BJ (cell line): Measurements from ENCODE around the gene LRIG2. TPM values are rescaled to one million over a fixed set of nuclear protein-coding genes. Genes with fewer than 3 reads are reported as not detected.

Experiments
- CTCF ChIA-PET: fragments of 350-600 bp; formaldehyde crosslinking; extraction: SDS; loops from one replicate; lab custom pipeline; 2021; ENCODE audit warnings: antibody characterized with exemption, inconsistent platforms; lab: Yijun Ruan, JAX
- POLR2A ChIA-PET: fragments of 300-600 bp; sonication (Branson Sonifier 250); formaldehyde crosslinking; extraction: SDS; loops from one replicate; lab custom pipeline; 2021; ENCODE audit warnings: antibody characterized with exemption; lab: Charles Lee
- DNase-seq: peaks from one replicate; pipeline ENCODE4 v3.0.0-alpha.2; 2011; ENCODE audit warnings: low read depth
- H3K27me3 ChIP-seq: 2 replicates; pipeline ENCODE4 v1.6.0; 2011; ENCODE audit warnings: low read length; ENCODE audit not compliant: control insufficient read depth, insufficient read depth
- H3K36me3 ChIP-seq: 2 replicates; pipeline ENCODE4 v1.5.1; 2011; ENCODE audit warnings: low read length; ENCODE audit not compliant: control insufficient read depth, insufficient read depth
- H3K4me3 ChIP-seq: 2 replicates; pipeline ENCODE4 v1.5.1; 2011; ENCODE audit warnings: low read depth, mild to moderate bottlenecking, control low read depth, low read length
- CTCF ChIP-seq: IDR thresholded peaks from 2 replicates; pipeline ENCODE4 v1.5.1; 2011; ENCODE audit warnings: low read depth, mild to moderate bottlenecking, control low read depth, inconsistent platforms, low read length, moderate library complexity; ENCODE audit not compliant: insufficient read depth
- polyA plus RNA-seq: library from polyadenylated mRNA; depleted of rRNA; stranded (reverse); fragments of >200 nt; gene quantifications from 2 replicates; pipeline ENCODE4 v1.2.3, GENCODE V29; 2011

The LRIG2 gene
- polyA plus RNA-seq, 1 experiment = 5.3 TPM

GRCh38 chr1:113031171-113031933 is 41.6 kb upstream of the LRIG2 start:
- no peak for DNase-seq
- H3K36me3 ChIP-seq = no peaks in the 10 kb centered on the region
- TF ChIP-seq CTCF = no peak
- no peak overlapping the region for H3K4me3 ChIP-seq
- ChIA-PET CTCF (no interaction called here), POLR2A (no interaction called here)
- H3K27me3 ChIP-seq = no peaks in the 10 kb centered on the region

GRCh38 chr1:113035086-113035485 is 37.9 kb upstream of the LRIG2 start:
- DNase-seq = no peak
- Histone ChIP-seq H3K27me3 (no peaks in the 10 kb centered on the region), H3K36me3 (no peaks in the 10 kb centered on the region), H3K4me3 (no peak overlapping the region)
- TF ChIP-seq CTCF = no peak
- ChIA-PET CTCF (interaction anchor here (0.9 to 1.8 kb wide), 2 partner anchors 7 to 14 kb away, joined by 3 to 4 read pairs; no protein-coding TSS in a partner anchor), POLR2A (no interaction called here)

- no peaks in the 10 kb centered on the region for H3K27me3 ChIP-seq
- POLR2A ChIA-PET = no interaction called here
- no peaks in the 10 kb centered on the region for H3K36me3 ChIP-seq
- H3K4me3 ChIP-seq = no peak overlapping the region
- TF ChIP-seq CTCF = no peak
- no peak for DNase-seq
- CTCF ChIA-PET = interaction anchor here (0.6 kb wide), 1 partner anchor 319 kb away, joined by 3 read pairs; no protein-coding TSS in a partner anchor
Observed at GRCh38 chr1:113036639-113037321, 36.2 kb upstream of the LRIG2 start.

GRCh38 chr1:113040041-113040440 is 33.0 kb upstream of the LRIG2 start:
- no peak for TF ChIP-seq CTCF
- no peak overlapping the region for H3K4me3 ChIP-seq
- DNase-seq = no peak
- no peaks in the 10 kb centered on the region for H3K27me3 ChIP-seq
- CTCF ChIA-PET = interaction anchor here (1.3 to 5.0 kb wide), 4 partner anchors 33 to 324 kb away, joined by 3 to 132 read pairs (median 20); partner anchors contain the start of gene LRIG2
- POLR2A ChIA-PET = no interaction called here
- no peaks in the 10 kb centered on the region for H3K36me3 ChIP-seq

GRCh38 chr1:113040718-113041412 is 32.1 kb upstream of the LRIG2 start:
- no peak for DNase-seq
- Histone ChIP-seq H3K36me3 (no peaks in the 10 kb centered on the region), H3K27me3 (no peaks in the 10 kb centered on the region), H3K4me3 (no peak overlapping the region)
- ChIA-PET CTCF (interaction anchor here (1.3 to 5.0 kb wide), 10 partner anchors 17 to 325 kb away, joined by 3 to 132 read pairs (median 14); partner anchors contain the start of genes LRIG2 and PPM1J), POLR2A (no interaction called here)
- TF ChIP-seq CTCF = no peak
